NCI-H2171 (cell line): ENCODE measurements around the gene KDELR3.
"Not testable (repeated sequence)": the region's sequence is repeated elsewhere in the genome, so short reads cannot be mapped to it uniquely, and the experiment has no call there.

ENCODE experiments used
- DNase-seq: peaks from one replicate; lab custom pipeline; 2025; lab: John Stamatoyannopoulos, UW

The KDELR3 gene

GRCh38 chr22:38456841-38457699, 10.8 kb upstream of the KDELR3 start:
- DNase-seq, result no peak

DNA sequence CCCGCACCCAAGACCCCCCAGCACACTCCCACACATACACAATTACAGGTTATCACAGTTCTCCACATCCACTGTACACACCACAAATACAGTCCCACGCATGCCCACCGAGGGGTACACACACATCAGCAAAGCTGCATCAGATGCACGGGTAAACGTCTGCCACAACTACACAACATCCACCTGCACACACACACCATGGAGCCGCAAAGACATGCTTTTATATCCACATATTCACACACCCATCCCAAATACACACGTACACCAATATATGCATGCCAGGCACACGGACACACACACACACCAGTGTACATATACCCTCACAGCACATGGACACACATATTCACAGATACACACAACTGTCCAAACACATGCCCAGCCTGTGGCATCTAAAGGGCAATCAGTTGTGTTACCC, 7.5 kb upstream of the KDELR3 start:
- DNase-seq, result peak; percentile 20

- peak; percentile 35 for DNase-seq
Measured at GRCh38 chr22:38461057-38461413, 6.9 kb upstream of the KDELR3 start.

DNA sequence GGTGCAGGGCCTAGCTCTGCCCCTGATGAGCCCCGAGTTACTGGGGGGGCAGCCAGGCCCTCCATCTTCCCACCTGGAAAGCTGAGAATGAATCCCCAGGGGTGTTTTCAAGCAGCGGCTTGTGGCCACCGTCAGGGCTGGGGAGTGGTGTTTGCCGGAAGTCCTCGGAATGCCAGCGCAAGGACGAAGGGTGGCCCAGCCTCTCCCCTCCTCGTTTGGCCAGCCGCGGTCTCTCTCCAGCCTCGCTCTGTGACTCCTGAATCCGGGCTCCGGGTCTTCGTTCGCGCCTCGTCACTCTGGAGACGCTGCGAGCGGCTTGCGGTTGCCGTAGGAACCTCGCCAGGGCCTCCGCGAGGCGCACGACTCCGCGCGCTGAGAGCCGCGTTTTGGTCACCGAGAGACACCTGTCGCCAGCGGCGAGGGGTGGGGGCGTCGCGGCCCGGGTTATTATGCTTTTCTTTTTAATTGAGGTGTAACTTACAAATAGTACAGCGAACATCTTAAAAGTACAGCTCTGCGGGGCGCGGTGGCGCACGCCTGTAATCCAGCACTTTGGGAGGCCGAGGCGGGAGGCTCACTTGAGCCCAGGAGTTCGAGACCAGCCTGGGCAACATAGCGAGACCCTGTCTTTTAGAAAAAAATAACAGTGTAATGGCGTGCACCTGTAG, 6.3 kb upstream of the KDELR3 start:
- DNase-seq, result peak; percentile 93

DNA sequence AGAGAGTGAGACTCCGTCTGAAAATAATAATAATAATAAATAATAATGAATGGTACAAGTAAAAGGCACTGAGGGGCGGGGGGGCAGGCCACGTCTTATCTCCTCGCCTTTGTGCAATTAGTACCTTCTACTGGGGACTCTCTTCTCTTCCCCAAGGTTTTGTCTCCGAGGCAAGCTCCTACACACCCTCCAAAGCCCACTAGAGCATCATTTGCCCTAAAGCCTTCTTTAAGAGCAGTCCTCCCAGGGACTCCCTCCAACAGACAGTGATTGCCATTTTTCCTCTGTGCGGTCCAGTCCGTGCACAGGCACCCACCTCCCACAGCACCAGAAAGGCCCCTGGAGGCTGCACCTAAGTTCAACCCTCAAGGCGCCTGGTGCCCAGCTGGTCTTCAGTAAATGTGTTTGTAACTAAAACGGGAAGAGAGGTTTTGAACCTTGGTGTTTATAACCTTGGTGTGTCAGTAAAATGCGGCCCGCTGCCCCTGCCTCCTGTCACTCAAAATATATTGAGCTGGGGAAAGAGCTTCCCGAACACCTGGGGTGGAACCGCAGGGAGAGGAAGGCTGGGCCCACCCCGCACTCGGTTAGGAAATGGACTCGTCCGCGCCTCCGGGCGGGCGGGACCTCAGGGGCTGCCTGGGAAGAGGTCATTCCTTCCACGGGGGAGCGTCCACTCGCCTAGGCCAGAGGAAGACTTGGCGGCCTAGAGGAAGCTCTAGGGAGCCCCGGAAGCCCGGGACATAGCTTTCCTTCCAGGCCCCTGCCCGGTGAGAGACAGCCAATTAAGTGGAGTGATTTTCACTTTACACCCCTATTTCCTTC, 4.7 kb upstream of the KDELR3 start:
- peak; percentile 39 for DNase-seq

- no peak for DNase-seq
Measured at GRCh38 chr22:38464992-38465672, 2.8 kb upstream of the KDELR3 start.

DNA sequence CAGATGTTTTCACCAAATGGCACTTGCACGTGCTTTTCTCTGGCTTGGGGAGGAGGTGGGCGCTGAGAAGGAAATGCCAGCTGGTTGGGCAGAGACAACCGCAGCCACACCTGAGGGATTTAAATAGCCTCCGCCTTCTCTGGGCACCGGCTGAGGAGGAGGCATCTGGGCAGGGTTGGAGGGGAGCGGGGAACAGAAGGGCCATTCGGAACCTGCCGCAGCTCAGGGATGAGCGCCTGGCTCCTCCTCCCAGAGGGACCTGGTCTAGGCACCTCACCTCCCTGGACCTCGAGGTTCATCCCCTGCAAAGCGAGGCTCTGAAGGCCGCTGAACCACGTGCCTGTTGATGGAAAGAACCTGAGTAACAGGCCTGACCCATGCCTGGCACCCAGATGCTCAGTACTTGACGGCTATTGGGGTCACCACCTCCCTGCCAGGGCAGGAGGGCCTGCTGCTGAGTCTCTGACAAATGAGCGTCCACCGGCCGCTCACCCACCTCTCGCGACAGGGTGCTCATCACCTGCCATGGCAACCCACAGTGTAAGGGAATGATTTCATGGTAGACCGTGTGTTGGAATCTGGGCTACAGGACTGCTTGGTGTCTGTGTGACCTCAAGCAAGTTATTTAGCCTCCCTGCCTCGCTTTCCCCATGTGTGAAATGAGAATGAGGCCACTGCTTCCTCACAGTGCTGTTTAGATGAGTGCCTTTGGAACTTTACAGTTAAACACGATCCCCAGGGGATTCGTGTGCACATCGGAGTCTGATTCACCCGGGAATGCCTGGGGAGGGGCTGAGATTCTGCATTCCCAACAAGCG, 2.0 kb upstream of the KDELR3 start:
- DNase-seq, result peak; percentile 84

GRCh38 chr22:38467438-38467903, 425 bp upstream of the KDELR3 start:
- DNase-seq, result no peak

GRCh38 chr22:38468443-38469305, 778 bp downstream of the KDELR3 start:
- no peak for DNase-seq

GRCh38 chr22:38469306-38469781, 1.4 kb downstream of the KDELR3 start:
- no peak for DNase-seq

GRCh38 chr22:38470179-38470578, 2.3 kb downstream of the KDELR3 start:
- DNase-seq, result not testable (repeated sequence)

- no peak for DNase-seq
Measured at GRCh38 chr22:38471237-38471636, 3.3 kb downstream of the KDELR3 start.

DNA sequence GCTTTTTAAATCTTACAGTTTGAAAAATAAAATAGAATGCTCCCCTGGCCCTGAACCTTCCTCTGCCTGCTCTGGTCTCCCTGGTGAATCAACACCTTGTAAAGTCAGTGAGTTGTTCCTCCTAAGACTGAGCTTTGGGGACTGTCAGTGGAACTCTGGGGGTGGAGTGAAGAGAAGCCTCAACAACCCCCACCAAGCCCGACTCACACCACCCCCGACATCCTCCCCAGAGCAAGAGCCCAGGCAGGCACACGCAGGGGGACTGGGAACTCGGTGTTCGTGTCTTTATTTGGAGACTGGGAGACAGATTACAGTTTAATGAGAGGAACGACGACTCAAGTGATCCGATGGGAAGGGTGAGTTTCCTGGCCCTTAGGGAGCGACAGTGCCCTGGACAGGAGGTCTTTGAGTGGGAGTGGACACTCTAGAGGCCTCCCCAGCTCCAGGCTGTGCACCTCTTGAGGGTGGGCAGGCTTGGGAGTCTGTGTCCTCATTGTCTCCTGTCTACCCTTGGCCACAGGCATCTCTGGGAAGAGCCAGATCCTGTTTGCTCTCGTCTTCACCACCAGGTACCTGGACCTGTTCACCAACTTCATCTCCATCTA, 6.2 kb downstream of the KDELR3 start:
- DNase-seq, result no peak

- DNase-seq, result no peak
Measured at GRCh38 chr22:38477585-38477984, 9.7 kb downstream of the KDELR3 start.

- no peak for DNase-seq
Measured at GRCh38 chr22:38479096-38479837, 11.4 kb downstream of the KDELR3 start.

DNA sequence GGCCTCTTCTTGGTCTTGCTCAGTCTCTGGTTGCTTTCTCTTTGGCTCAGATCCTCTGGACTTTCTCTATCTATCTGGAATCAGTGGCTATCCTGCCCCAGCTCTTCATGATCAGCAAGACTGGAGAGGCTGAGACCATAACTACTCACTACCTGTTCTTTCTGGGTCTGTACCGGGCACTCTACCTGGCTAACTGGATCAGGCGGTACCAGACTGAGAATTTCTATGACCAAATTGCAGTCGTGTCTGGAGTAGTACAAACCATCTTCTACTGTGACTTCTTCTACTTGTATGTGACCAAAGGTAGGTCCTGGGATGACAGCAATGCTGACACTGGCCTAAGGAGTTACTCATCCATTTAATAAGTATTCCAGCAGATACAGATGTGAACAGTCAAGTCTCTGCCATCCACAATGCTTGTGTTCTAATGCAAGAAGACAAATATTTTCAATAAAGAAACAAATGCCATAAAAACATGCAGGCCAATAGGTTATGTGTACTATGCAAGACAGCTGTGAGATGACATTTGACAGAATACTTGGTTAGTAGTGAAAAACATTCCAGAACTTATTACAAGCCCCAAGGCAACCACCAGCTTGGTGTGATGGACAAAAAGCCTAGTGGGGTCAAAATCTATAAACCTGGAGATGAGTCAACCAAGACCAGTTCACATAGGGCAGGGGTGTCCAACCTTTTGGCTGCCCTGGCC, 13.4 kb downstream of the KDELR3 start:
- no peak for DNase-seq

GRCh38 chr22:38481871-38482332, 14.0 kb downstream of the KDELR3 start:
- DNase-seq, result no peak
